WTC11 (cell line): ENCODE data around the gene RNF145. TPM values are rescaled to one million over a fixed set of nuclear protein-coding genes. Genes with fewer than 3 reads are reported as not detected.
A peak's percentile ranks its signal among the peaks of the same experiment; 100 is the strongest.

Experiments used
- ATAC-seq: fragments of 200-7000 bp; cut with Tn5 transposase; 2 replicates; pipeline ENCODE4 v1.10.0; 2021; ENCODE audit warnings: mild to moderate bottlenecking, moderate library complexity
- CTCF ChIA-PET: fragments of 300-600 bp; sonication (Branson Sonifier 250); formaldehyde crosslinking; loops from one replicate; lab custom pipeline; 2021; ENCODE audit warnings: antibody characterized with exemption; lab: Charles Lee
- POLR2A ChIA-PET: fragments of 350-600 bp; sonication (Branson Sonifier 250); formaldehyde crosslinking; loops from one replicate; lab custom pipeline; 2021; ENCODE audit warnings: antibody characterized with exemption; lab: Charles Lee
- DNase-seq: peaks from one replicate; pipeline ENCODE4 v3.0.0; 2021; ENCODE audit warnings: low spot score
- H3K27ac Mint-ChIP-seq: 2 replicates; pipeline ENCODE4 v1.8.0; 2021; ENCODE audit warnings: mixed read lengths
- H3K27me3 Mint-ChIP-seq: 2 replicates; pipeline ENCODE4 v1.8.0; 2021; ENCODE audit warnings: low read depth, mild to moderate bottlenecking, moderate library complexity, mixed read lengths
- H3K36me3 Mint-ChIP-seq: 2 replicates; pipeline ENCODE4 v1.8.0; 2021; ENCODE audit warnings: mixed read lengths
- H3K4me1 Mint-ChIP-seq: 2 replicates; pipeline ENCODE4 v1.8.0; 2022; ENCODE audit warnings: mixed read lengths
- H3K4me3 Mint-ChIP-seq: 2 replicates; pipeline ENCODE4 v1.8.0; 2021; ENCODE audit warnings: mild to moderate bottlenecking, moderate library complexity, mixed read lengths
- H3K9me3 Mint-ChIP-seq: 2 replicates; pipeline ENCODE4 v1.8.0; 2021; ENCODE audit warnings: mixed read lengths
- CTCF ChIP-seq: fragments of 200-600 bp; IDR thresholded peaks from 2 replicates; pipeline ENCODE4 v1.8.0; 2022; ENCODE audit warnings: antibody characterized with exemption
- FOXP4 ChIP-seq: sonication (generic); formaldehyde crosslinking; IDR thresholded peaks from 2 replicates; pipeline ENCODE4 v1.8.0; 2022; ENCODE audit warnings: mild to moderate bottlenecking, missing genetic modification reagents
- HMGA2 ChIP-seq: fragments of 250-450 bp; sonication (Bioruptor Pico); IDR thresholded peaks from 2 replicates; pipeline ENCODE4 v1.4.0; 2021; ENCODE audit warnings: mild to moderate bottlenecking, moderate library complexity
- MYBL2 ChIP-seq: sonication (generic); formaldehyde crosslinking; IDR thresholded peaks from 2 replicates; pipeline ENCODE4 v1.8.1; 2023; ENCODE audit warnings: mild to moderate bottlenecking, moderate library complexity, missing genetic modification reagents
- TP53 ChIP-seq: sonication (generic); formaldehyde crosslinking; IDR thresholded peaks from 2 replicates; pipeline ENCODE4 v1.8.1; 2023; ENCODE audit warnings: mild to moderate bottlenecking, missing genetic modification reagents
- ZNF532 ChIP-seq: fragments of 250-450 bp; sonication (Bioruptor Pico); IDR thresholded peaks from 2 replicates; pipeline ENCODE4 v1.9.0; 2021; ENCODE audit warnings: mild to moderate bottlenecking, borderline replicate concordance
- total RNA-seq: library from RNA; stranded (reverse); gene quantifications from 3 replicates; pipeline ENCODE4 v1.2.3, GENCODE V29; 2021
- TF ChIP-seq, protein P1 (sequence below): sonication (generic); formaldehyde crosslinking; IDR thresholded peaks from 2 replicates; pipeline ENCODE4 v1.8.1; 2023; ENCODE audit warnings: mild to moderate bottlenecking, missing genetic modification reagents, borderline replicate concordance

RNF145 gene
- total RNA-seq, 1 experiment from 2014 or later, result 76.8 TPM

DNA sequence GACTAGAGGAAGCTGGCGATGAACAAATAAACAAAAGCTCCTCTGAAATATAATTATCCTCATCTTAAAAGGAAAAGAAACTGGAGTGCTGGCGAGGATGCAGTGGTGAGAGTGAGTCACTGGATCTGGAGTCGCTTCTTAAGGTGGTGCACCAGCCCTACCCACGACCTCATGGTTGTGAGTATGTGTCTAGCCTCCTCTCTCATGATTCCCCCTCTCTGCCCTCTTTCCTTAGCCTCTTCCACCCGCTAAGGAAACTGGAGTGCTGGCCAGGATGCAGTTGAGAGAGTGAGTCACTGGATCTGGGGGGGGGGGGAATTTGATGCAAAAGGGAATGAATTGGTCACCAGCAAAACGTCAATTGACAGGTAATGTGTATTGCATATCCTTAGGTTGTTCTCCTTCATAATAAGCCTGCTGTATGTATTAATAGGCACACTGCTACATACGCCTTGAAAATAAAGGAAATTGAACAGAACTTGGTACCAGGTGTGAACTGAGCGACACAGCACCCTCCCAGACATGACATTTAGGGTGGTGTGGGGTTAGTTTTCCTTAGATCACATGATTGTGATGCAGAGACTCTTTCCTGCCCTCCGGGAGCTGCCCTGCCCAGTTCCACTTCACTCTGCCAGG lies 73.3 kb downstream of the RNF145 start:
- Mint-ChIP-seq H3K27me3 (no peaks in the 10 kb centered on the region), H3K9me3 (no peaks in the 10 kb centered on the region), H3K36me3 (no peaks in the 10 kb centered on the region), H3K4me3 (no peak overlapping the region), H3K27ac (no peak overlapping the region), H3K4me1 (no peaks in the 10 kb centered on the region)
- DNase-seq (no peak), ATAC-seq (no peak)
- CTCF ChIA-PET, result interaction anchor here (1.6 kb wide), 1 partner anchor 21 kb away, joined by 4 read pairs; no protein-coding TSS in a partner anchor
- POLR2A ChIA-PET, result interaction anchor here (0.6 kb wide), 1 partner anchor 287 kb away, joined by 3 read pairs; no protein-coding TSS in a partner anchor
- TF ChIP-seq MYBL2 (CRISPR knock-in tag) (no peak), FOXP4 (CRISPR knock-in tag) (no peak), HMGA2 (CRISPR knock-in tag) (no peak), TP53 (CRISPR knock-in tag) (no peak), ZNF532 (CRISPR knock-in tag) (no peak)

- ChIA-PET POLR2A (no interaction called here), CTCF (interaction anchor here (0.6 to 2.0 kb wide), 9 partner anchors 11 to 1058 kb away, joined by 3 to 14 read pairs (median 4); no protein-coding TSS in a partner anchor)
- H3K4me1 Mint-ChIP-seq, result no peaks in the 10 kb centered on the region
- peak; percentile 20; the same call in 1 of the 2 replicates for ATAC-seq
- H3K9me3 Mint-ChIP-seq, result no peaks in the 10 kb centered on the region
- no peaks in the 10 kb centered on the region for H3K27me3 Mint-ChIP-seq
- no peak overlapping the region for H3K4me3 Mint-ChIP-seq
- DNase-seq, result no peak
- peak; percentile 66 for TF ChIP-seq CTCF
- TF ChIP-seq, protein P1, sequence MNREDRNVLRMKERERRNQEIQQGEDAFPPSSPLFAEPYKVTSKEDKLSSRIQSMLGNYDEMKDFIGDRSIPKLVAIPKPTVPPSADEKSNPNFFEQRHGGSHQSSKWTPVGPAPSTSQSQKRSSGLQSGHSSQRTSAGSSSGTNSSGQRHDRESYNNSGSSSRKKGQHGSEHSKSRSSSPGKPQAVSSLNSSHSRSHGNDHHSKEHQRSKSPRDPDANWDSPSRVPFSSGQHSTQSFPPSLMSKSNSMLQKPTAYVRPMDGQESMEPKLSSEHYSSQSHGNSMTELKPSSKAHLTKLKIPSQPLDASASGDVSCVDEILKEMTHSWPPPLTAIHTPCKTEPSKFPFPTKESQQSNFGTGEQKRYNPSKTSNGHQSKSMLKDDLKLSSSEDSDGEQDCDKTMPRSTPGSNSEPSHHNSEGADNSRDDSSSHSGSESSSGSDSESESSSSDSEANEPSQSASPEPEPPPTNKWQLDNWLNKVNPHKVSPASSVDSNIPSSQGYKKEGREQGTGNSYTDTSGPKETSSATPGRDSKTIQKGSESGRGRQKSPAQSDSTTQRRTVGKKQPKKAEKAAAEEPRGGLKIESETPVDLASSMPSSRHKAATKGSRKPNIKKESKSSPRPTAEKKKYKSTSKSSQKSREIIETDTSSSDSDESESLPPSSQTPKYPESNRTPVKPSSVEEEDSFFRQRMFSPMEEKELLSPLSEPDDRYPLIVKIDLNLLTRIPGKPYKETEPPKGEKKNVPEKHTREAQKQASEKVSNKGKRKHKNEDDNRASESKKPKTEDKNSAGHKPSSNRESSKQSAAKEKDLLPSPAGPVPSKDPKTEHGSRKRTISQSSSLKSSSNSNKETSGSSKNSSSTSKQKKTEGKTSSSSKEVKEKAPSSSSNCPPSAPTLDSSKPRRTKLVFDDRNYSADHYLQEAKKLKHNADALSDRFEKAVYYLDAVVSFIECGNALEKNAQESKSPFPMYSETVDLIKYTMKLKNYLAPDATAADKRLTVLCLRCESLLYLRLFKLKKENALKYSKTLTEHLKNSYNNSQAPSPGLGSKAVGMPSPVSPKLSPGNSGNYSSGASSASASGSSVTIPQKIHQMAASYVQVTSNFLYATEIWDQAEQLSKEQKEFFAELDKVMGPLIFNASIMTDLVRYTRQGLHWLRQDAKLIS (CRISPR knock-in tag), result no peak
- H3K36me3 Mint-ChIP-seq, result no peaks in the 10 kb centered on the region
- H3K27ac Mint-ChIP-seq, result no peak overlapping the region
Measured at GRCh38 chr5:159133041-159133741, 76.2 kb downstream of the RNF145 start.
